Activated CD8-positive, alpha-beta memory T cell treated with anti-CD3 and anti-CD28 coated beads, Interleukin-2, amount 50 U/mL, for 4 hours (primary cell): ENCODE results near the gene CNOT3.
"Not testable (repeated sequence)": the region's sequence is repeated elsewhere in the genome, so short reads cannot be mapped to it uniquely, and the experiment has no call there.

ENCODE experiments used
- DNase-seq: peaks from one replicate; pipeline ENCODE4 v3.0.0-alpha.2; 2020

The CNOT3 gene

GRCh38 chr19:54137699-54138488, at the start of gene CNOT3:
CNOT3 (plus strand) TSS chr19:54137762; CDS start chr19:54142979, 5,217 bp downstream.
- peak; percentile 41 for DNase-seq

- DNase-seq, result no peak
Observed at GRCh38 chr19:54094426-54095000, 43.0 kb upstream of the CNOT3 start.

- no peak for DNase-seq
Observed at GRCh38 chr19:54095136-54095858, 42.3 kb upstream of the CNOT3 start.

- DNase-seq, result peak; percentile 58
Observed at GRCh38 chr19:54095859-54096616, 41.5 kb upstream of the CNOT3 start.

GRCh38 chr19:54096617-54097106, 40.9 kb upstream of the CNOT3 start:
- DNase-seq, result no peak

GRCh38 chr19:54099190-54099902, 38.2 kb upstream of the CNOT3 start:
- no peak for DNase-seq

- DNase-seq, result not testable (repeated sequence)
Observed at GRCh38 chr19:54099903-54100255, 37.7 kb upstream of the CNOT3 start.

- no peak for DNase-seq
Observed at GRCh38 chr19:54100561-54100960, 37.0 kb upstream of the CNOT3 start, which contains the start of gene OSCAR. OSCAR (minus strand) TSS chr19:54100803; CDS start chr19:54100792, 11 bp downstream.

GRCh38 chr19:54102421-54103169, 35.0 kb upstream of the CNOT3 start, which contains the start of gene NDUFA3:
NDUFA3 (plus strand) TSS chr19:54102855; CDS start chr19:54102879, 24 bp downstream.
- DNase-seq, result peak; percentile 95

GRCh38 chr19:54104998-54105715, 32.4 kb upstream of the CNOT3 start:
- no peak for DNase-seq

GRCh38 chr19:54105796-54106195, 31.8 kb upstream of the CNOT3 start:
- DNase-seq, result no peak

- DNase-seq, result peak; percentile 13
Observed at GRCh38 chr19:54106716-54107115, 30.8 kb upstream of the CNOT3 start.

GRCh38 chr19:54107876-54108490, 29.6 kb upstream of the CNOT3 start:
- DNase-seq, result no peak

- DNase-seq, result no peak
Observed at GRCh38 chr19:54108496-54108895, 29.1 kb upstream of the CNOT3 start.

GRCh38 chr19:54109651-54110050, 27.9 kb upstream of the CNOT3 start:
- DNase-seq, result no peak

GRCh38 chr19:54114340-54115108, 23.0 kb upstream of the CNOT3 start:
- DNase-seq, result peak; percentile 39

GRCh38 chr19:54115109-54116063, 22.2 kb upstream of the CNOT3 start, which contains the start of the genes PRPF31 and TFPT:
PRPF31 (plus strand) TSS chr19:54115754; CDS start chr19:54118279, 2,525 bp downstream.
TFPT (minus strand) TSS chr19:54115657; CDS start chr19:54115269, 388 bp downstream.
- DNase-seq, result peak; percentile 98

- no peak for DNase-seq
Observed at GRCh38 chr19:54121259-54121658, 16.3 kb upstream of the CNOT3 start.
